HG02852 (cell line): ENCODE data around the gene CHMP6.

Experiments used
- ATAC-seq: cut with Tn5 transposase; IDR thresholded peaks from one replicate; pipeline ENCODE4 v1.9.1; 2021; ENCODE audit warnings: mild to moderate bottlenecking, moderate library complexity; ENCODE audit not compliant: unreplicated experiment

CHMP6 gene

DNA sequence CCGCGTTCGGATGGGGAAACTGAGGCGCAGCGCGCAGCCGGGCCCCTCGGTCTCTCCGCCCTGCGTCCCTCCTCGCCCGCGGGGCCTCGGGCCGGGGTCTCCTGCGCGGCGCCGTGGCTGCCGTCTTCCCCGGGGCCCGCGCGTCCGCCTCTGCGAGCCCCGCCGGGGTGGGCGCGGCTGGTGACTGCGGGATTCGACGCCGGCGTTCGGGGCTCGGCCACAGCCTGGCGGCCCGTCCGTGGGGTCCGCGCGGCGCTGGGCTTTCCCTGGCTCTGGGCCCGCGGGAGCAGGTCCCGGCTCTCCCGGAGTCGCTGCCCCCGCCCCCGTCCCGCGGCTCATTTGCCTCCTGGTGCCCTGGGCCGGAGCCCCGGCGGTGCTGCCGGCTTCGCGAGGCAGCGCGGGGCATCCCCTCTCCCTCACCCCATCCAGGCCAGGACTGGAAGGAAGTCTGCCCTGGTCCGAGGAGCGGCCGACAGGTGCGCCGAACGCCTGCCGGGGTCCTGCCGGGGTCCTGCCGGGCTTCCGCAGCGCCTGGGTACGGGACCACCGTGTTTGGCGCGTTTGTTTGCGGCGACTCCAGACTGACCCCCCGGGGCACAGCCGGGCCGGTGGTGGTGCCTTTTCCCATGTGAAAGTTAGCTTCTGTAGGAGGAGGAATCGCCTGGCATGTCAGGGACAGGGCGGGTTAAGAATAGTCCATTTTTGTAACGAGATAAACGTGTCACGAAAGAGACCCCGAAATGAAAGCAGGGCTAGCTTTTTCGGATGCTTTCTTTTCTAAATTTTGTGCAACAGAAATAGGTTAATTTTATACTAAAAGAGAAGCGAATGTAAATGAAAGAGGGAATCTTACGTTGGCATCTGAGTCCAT, 671 bp downstream of the CHMP6 start:
- no peak for ATAC-seq

DNA sequence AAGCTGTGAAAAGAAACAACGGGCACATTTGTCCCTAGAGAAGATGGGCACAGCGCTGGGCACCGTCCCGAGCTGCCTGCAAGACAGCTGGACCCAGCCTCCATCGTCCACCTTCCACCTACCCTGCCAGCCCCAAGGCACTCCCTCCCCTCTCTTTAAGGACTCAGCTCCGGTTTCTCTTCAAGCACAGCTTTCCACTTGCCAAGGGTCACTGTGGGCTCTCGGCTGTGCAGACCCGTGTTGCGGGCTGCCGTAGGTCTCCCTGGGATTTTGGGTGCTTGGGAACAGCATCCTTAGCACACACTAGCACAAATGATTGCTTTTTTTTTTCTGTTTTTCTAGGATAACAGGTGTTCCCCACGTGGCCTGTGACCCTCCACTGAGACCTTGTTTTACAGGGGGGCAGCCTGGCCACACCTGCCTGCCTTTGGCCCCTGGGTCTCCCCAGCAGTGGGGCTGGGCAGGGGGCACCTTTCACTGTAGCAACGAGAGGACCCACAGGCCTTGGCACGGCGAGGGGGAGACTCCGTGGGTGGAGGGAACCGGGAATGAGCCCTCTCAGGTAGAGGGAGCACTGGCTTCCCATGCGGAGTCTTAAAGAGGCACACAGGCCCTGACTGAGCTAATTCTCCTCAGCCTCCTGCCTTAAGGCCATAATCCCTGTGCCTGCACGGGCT, 1.4 kb downstream of the CHMP6 start:
- no peak for ATAC-seq

DNA sequence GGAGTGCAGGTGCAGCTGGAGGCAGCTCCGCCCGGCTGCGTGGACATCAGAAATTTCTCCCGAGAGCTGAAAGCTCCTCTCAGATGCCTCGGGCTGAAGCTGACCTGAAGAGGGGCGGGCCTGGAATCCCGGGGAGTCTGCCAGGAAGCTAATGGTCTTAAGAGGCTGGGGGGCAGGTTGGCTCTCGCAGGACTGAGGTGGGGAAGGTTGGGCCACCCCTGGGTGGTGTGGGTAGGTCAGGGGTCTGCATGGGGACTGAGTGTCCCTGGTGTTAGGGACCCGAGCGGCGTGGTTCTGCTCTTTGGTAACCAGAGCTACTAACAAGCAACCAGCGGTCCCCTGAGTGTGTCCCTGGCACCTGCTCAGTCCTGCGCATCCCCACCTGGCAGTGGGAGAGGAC, 3.5 kb downstream of the CHMP6 start:
- ATAC-seq, result no peak

GRCh38 chr17:80996422-80997305, 5.0 kb downstream of the CHMP6 start:
- ATAC-seq, result no peak

DNA sequence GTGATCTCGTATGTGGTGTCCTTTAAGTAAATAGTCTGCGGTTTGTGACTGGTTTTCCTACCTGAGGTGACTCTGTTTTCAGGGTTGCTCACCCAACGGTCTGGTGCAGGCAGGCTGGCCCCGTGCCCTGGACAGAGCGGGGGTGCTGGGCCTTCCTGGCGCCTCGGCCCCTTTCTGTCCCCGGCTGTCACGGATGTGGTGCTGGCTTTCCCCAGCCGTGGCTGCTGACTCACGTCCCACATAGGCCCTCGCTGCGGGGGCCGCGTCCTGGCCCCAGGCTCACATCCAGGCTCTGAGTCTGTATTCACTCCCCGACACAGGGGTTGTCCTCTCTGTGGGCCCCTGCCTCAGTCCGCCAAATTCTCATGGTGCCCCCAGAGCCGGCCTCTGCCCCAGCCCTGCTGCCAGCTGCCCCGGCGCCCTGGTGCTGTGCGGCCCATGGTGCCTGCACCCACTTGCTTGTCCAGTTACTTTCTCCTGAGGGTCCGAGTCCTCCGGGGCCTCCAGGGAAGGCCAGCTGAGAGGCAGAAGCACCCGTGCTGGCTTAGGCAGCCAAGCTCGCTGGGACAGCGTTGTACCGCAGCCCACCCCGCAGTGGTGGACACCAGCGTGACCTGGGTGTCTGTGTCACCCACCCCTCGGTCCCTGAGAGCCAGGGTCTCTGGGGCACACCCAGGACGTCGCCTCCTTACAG, 5.9 kb downstream of the CHMP6 start:
- ATAC-seq, result no peak

GRCh38 chr17:80998118-80998747, 6.6 kb downstream of the CHMP6 start:
- ATAC-seq, result no peak

DNA sequence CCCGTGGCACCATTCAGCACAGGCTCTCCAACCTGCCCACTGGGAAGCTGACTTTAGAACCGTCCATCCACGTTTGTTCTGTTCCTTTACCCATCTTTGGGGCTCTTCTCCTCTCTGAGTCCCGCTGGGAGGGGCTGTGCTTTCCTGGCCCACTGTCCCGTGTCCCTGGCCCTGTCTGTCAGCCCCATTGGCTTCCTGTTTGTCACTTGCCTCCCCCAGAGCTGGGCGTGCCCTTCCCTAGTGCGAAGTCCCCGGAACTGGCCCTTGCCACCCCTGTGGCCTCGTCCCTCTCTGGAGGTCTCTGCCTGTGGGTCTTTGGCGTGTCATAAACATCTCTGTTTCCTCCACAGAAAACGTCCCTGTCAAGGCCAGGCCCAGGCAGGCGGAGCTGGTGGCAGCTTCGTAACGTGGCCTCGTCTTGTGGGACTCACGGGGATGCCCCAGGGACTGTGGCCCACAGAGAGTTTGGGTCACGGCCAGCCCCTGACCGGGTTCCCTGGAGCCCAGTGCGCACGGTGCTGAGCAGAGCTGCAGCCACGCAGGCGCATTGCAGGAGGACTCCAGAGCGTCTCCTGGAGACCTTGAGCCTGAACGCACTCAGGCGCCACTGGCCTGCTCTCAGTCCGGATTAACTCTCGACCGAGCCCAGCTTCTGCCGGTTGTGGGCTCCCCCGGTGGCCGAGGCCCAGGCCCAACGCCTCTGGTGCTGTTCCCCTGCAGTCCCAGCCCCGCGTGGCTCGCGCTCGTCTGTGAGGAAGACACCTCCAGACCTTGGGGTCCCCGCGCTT, 7.3 kb downstream of the CHMP6 start:
- no peak for ATAC-seq

GRCh38 chr17:80999536-81000333, 8.1 kb downstream of the CHMP6 start:
- no peak for ATAC-seq

GRCh38 chr17:81000334-81000630, 8.6 kb downstream of the CHMP6 start:
- no peak for ATAC-seq

- no peak for ATAC-seq
Measured at GRCh38 chr17:81000631-81001357, 9.2 kb downstream of the CHMP6 start.

- no peak for ATAC-seq
Measured at GRCh38 chr17:81002013-81002384, 10.4 kb downstream of the CHMP6 start.

DNA sequence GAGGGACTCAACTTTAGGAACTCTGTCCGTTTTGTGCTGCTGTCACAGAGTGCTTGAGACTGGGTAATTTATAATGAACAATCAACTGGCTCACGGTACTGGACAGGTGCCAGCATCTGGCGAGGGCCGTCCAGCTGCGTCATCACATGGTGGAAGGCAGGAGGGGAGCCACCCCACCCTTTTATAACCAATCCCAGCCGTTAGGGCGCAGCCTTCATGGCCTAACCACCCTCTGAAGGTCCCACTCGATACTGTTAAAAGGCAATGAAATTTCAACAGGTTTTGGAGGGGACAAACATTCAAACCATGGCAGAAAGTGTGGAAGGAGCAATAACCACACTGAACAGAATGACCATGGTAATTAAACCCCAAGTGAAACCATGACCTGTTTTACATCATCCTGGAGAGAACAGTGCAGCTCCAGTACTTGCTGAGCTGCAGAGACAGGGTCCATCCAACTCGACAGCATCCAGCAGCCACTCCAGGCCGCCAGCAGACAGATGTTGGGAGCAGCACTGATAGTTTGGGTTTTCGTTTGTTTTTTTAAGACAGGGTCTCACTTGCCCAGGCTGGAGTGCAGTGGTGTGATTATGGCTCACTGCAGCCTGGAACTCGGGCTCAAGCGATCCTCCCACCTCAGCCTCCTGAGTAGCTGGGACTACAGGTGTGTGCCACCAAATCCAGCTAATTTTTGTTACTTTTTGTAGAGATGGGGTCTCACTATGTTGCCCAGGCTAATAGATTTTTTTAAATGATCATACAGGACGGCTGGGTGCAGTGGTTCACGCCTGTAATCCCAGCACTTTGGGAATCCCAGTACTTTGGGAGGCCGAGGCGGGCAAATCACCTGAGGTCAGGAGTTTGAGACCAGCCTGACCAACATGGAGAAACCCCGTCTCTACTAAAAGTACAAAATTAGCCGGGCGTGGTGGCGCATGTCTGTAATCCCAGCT, 11.0 kb downstream of the CHMP6 start:
- no peak for ATAC-seq

GRCh38 chr17:81003711-81004475, 12.3 kb downstream of the CHMP6 start:
- no peak for ATAC-seq

DNA sequence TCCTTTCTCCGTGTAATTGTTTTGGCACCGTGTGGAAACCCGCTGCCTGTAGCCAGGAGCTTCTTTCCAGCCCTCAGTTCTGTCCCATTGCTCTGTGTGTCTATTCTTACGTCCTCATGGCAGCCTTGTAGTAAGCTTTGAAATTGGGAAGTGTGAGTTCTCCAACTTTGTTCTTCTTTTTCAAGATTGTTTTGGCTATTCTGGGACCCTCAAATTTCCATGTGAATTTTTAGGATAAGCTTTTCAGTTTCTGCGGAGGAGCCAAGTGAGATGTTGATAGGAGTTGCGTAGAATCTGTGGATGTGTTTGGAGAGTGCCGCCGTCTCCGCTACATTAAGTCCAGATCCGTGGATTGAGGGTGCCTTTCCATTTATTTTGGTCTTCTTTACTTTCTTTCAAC, 15.2 kb downstream of the CHMP6 start:
- no peak for ATAC-seq

DNA sequence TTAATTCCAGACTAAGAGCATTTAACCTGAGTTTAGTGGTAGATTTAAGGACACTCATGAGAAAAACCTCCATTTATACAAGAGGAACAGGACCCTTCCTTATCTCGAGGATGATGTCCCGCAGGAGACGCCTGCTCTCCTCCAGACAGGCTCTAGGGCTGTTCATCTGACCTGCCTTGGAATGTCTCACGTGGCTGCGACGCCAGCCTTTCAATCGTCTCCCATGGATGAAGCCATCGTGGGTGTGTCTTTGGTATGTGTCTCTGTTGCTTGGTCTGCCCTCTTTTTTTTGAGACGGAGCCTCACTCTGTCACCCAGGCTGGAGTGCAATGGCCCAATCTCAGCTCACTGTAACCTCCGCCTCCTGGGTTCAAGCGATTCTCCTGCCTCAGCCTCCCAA, 16.5 kb downstream of the CHMP6 start:
- no peak for ATAC-seq

- no peak for ATAC-seq
Measured at GRCh38 chr17:81009136-81009535, 17.5 kb downstream of the CHMP6 start.
